Activated naive CD4-positive, alpha-beta T cell (primary cell): ENCODE data around the gene SRGAP2C.
"Not testable (repeated sequence)": the region's sequence is repeated elsewhere in the genome, so short reads cannot be mapped to it uniquely, and the experiment has no call there.

Experiments
- DNase-seq, 4 experiments: peaks; one replicate each; lab custom pipeline; 2025; lab: John Stamatoyannopoulos, UW

The SRGAP2C gene

DNA sequence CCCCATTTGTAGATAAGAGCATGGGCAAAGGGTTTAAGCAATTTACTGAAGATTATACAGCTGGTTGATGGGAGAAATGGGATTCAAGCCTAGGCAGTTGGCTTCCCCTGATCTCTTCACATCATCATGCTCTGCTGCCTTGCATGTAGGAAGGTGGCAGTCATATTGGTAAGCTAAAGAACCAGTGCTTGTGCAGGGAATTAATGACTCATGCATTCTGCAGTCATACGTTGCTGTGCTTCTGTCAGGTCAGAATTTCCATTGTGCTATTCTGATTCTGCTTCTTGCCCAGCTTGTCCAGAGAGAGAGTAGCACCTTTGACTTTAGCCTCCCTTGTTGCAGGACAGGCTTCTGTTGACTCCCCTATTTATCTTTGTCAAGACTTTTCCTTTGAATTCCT, 153.2 kb downstream of the SRGAP2C start:
- not testable (repeated sequence) for DNase-seq

DNA sequence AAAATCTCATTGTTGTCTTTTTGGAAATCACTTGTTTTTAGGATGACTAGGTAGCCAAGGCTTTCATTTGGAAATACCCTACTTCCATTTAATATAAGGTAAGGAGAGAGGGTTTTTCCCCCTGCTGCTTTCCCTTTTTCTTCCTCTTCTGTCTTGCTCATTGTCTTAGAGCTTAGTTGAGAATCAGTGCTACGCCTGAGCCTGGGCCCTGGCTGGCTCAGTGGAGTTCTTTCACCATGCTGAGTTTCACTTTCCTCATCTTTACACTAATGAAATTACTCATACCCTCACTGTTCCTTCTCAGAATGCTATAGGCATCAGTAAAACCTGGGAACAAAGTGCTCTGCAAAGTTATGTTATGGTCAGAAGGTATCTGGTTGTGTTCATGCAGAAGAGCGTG, 154.8 kb downstream of the SRGAP2C start:
- DNase-seq: not testable (repeated sequence)

DNA sequence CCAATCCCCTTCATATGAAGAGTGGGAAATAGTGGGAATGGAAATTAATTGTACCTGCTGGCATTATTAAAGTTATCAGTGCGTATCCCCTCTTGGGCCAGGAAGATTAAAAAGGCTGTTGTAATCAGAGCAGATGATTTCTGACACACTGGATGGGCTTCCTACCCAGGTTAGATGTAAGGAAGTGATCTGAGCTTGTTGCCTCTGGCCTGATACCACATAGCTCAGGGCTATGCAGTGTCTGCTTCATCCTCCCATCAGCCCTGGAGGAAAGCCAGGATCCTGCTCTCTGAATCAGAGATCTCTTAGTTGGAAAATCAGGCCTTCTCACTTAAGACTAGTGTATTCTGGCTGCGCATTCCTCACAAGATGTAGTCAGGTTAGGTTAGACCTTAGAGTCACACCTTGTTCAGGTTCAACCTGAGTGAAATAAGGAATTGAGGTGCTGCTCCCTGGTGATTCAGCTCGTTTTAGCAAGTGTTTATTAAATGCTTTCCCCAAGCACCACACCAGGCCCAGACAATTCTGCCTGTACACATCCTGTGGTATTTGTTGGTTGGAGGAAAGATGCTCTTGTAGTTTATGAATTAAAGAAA, 158.6 kb downstream of the SRGAP2C start:
- not testable (repeated sequence) for DNase-seq

DNA sequence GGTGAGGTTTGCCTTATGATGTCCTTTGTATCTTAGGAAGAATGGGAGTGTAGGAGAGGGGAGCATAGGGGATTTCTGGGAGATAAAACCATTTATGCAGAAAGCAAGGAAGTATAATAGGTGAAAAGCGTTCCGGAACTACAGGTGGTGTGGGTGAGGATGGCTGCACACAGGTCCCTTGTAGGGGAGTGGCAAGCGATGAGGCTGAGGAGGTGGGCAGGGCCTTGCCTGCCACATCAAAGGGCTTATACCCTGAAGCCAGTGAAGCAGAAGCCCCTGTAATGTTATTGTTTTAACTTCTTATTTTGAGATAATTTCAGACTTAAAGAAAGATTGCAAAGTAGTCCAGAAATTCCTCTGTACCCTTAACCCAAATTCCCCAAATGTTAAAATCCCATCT, 159.6 kb downstream of the SRGAP2C start:
- not testable (repeated sequence) for DNase-seq

DNA sequence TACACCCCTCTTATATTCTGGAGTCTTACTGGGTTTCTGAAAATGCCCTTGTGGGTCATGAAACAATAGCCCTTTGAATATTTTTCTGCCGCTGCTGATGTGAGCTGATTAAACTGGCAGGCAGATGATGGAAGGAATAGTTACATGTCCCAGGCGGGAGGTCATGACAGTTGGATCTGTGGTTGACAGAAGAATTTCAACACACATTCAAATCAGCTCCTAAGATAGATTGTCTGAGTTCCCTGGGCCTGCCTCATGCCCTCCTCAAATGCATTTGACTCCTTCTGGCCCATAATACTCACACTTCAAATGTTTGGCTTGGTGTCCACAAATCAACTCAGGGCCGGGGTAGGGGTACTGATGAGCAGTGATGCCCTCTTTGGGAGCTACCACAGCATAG, 161.9 kb downstream of the SRGAP2C start:
- not testable (repeated sequence) for DNase-seq

DNA sequence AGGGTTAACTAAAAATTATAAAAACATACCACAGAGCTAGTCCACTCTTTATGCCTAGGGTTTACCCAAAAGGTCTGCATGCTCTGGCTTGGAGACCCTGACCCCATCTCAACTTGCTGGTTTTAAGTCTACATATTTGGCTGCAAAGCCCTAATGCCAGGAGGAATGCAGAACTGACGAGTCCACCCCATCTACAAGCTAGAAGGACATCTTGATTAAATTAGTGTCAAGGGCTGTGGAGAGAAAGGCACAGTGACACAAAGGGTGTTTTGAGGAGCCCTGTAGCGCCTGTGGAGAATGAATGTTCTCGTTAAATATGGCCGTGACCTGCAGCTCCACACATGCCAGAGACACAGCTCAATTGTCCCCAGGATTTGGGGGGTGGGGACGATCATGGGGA, 162.7 kb downstream of the SRGAP2C start:
- not testable (repeated sequence) for DNase-seq

DNA sequence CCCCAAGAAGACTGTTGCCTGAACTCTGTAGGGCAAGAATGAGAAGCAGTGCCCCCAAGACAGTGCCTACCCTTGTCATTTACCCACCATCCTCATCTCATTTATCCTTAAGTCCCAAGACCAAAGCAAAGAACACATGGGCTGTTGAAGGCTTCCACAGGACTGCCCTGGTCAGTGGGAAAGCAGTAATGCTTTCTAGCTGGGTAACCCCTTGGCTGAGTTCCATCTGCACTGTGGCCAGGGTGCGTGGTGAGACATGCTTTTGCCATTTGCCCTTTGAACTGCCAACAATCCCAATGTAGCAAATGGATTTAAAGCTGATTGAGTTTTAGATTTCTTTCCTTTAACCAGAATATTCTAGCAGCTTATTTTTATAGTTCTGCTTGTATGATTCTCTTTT, 163.3 kb downstream of the SRGAP2C start:
- DNase-seq: not testable (repeated sequence)

DNA sequence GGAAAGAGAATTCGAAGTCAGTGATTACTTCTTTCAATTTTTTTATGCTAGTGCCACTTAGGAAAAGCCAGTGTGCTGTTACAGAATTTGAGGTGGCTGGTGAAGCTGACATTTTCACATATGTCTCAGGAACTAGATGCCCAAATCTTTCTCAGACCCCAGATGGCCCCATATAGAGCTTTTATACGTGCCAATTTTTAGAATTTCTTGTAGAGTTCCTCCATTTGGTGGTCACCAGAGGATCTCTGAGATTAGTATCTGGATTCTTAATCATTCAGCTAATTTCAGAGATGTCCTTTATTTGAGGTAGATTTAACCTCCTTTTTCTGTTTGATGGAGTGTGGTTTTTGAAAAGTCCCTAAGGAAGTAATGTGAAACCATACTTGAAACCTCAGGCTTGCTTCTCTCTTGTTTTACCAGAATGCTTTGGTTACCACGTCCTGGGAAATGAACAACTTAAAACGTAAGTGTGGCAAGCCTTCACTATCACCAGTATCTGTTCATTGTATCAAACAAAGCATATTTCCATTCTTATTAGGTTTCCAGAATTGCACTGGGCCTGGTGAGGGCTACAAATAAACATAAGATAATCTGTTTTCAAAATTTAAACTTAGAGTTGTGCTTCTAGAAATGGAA, 164.7 kb downstream of the SRGAP2C start:
- not testable (repeated sequence) for DNase-seq

DNA sequence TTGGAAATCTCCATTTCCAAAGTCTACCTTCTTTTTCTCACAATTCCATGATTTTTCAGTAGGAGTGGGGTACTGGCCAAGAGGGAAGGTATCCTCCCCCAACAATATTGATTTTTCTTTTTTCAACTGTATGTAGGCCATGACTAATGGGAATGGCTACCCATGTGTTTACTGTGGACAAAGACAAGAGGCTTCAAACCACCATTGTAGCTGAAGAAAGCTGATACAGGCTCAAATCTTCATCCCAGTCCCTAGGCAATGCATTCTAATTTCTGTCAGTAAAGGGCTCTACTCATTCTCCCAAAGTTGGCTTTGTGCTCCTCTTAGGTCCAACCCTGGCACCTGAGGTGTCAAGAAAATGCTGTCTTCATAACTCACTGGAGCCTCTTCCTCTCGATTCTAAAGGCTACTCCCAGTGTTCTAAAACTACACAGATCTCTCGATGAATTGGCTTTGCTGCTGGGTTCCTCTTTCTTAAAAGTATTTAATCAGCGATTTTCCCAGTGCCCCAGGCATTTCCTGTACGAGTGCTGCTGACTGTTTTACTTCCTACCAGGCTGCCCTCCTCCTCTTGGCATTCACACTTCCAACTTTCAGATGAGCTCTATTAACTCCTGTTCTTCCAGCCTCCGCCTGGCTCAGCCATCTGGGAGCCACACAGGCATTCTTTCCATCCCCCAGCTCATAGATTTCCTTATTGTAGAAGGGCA, 171.1 kb downstream of the SRGAP2C start:
- DNase-seq: not testable (repeated sequence)

DNA sequence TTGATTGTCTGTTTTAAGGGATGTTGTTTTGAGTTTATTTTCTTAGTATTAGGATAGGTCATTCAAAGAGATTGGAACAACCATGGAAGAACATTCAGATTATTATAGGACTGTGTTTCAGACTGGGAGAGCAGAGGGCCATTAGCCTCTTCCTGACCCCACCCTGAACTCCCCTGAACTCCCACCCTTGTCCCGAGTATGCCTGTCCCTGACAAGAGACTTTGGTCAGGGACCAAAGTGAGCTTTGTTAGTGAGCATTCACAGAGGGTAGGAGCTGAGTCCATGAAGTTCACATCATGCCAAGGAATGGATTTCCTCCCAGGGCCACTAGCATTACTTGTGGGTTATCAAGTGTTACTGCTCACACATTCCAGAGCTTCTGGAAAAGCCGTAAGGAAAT, 172.0 kb downstream of the SRGAP2C start:
- not testable (repeated sequence) for DNase-seq

DNA sequence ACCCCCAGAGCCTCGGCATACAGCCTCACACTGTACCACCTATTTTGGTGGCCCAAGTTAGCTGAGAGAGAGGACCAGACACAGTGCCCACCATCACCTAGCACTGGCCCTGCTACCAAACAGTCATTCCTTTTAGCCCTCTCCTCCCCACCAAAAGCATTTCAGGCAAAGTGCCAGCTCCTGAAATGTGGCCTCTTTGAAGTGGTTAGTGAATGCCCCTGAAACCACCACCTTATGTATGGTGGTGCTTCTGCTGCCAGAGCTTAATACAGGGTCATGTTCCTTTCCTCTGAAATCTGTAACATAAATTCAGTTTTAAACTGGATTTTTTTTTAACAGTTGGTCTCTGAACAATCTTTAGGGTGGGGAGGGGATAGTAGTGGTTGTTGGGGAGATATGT, 175.8 kb downstream of the SRGAP2C start:
- DNase-seq: not testable (repeated sequence)

DNA sequence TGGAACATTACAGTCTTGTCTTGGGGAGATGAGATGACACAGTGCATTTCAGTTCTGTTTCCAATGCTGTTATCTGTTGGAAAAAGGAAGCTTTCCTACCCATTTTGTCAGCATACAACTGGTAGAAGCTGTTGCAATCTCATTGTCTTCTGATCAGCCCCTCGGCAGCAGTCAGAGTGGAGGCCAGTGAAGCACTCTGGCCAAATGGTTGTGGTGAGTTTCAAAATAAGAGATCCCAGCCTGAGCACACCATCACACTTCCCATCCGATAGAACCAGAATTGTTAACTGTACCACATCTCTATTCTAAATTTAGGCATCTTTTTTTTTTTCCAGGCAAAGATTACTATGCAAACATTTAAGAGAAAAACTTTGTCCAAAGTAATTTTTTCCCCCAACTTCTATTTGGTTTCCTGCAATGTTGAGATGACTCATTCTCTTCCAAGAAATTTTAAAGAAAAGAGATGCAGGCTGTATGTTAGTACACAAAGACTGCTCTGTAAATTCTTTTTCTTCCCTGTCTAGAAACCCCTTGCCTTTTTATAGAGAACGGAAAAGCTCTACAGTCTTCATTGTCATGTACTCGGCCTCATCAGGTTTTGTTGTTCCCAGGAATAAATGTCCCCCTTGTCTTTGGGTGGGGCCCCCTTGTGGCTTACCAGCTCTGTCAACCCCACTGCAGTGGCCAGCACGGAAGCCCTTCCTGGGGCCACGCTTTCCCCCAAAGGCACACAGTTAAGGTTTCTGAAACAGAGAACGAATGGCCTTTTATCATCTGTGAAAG, 176.9 kb downstream of the SRGAP2C start:
- DNase-seq: not testable (repeated sequence)

DNA sequence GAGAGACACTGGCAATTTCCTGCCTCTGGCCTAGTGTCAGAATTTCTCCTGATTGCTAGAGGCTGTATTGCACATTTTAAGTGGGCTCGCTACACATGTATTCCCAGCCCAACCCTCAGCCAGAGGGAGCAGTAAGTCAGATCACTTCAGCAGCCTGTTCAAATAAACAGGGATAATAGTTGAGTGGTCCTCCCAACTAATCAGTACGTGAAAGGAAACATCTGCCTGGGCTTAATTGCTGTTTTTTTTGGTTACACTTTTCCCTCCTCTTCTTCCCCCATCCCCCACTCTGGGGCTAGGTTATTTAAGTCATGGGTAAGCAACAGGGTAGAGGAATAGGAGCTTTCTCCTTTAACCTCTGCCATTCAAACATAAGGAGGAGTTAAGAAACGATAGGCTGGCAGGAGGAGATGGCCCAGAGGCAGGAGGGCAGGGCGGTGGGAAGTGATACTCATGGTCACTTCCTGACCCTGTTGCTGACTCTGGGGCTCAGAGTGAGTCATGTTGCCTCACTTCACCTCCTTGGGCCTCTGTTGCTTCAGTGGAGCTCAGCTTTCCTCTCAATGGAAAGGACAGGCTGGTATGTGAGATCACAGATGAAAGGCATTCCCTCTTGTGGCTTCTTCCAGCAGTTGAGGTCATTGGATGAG, 177.6 kb downstream of the SRGAP2C start:
- DNase-seq: not testable (repeated sequence)

DNA sequence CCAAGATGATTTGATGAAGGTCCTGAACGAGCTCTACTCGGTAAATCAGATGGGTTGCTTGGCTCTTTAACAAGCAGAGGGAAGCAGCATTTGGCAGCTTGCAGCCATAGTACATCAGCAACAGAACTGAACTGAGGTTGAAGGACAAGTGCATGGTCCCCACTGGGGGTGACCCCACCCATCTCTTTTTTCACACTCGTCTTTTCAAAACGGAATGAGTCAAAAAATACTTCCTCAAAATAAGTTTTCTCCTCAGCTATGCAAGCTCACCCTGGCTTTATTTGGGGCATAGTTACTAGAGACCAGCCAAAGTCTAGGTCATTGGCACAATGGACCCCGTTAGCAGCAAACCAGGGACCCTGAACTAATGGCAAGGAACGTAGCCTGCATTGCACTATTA, 180.5 kb downstream of the SRGAP2C start:
- DNase-seq: not testable (repeated sequence)

DNA sequence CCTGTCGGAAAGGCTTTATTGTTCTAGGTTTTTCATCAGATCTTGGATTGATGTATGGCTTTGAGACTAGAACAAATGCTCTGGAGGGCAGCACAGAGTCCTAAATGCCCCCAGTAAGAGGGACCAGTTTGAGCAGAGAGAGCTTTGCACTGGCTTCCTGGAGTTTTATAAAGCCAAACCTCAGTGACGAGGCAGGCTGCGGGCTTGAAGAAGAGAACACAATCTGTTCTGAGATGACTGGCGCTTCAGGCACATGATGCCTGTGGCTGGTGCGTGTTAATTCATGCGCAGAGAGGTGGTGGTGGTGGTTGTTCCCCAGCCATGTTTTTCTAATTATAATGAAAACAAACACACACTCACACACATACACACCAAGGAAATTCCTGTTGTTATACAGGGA, 180.9 kb downstream of the SRGAP2C start:
- peak in 2 of 4 experiments; percentile 0 to 1 for DNase-seq

DNA sequence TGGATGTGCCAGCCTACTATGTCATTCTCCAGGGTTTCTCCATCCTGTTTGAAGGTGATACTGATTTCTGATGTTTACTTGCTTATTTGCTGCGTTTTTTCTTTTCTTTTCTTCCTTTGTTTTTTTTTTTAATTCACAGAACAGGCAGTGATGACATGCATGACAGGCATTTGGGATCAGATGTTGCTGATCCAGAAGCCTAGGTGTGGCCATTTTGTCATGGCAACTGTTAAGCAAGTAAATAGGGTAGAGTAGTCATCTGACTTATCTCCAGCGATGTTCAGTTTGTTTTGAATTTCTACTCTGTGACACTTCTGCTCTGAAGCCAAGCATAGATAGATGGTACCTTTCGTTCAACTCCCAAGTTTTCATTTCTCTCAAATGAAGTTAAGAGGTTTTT, 181.4 kb downstream of the SRGAP2C start:
- not testable (repeated sequence) for DNase-seq

DNA sequence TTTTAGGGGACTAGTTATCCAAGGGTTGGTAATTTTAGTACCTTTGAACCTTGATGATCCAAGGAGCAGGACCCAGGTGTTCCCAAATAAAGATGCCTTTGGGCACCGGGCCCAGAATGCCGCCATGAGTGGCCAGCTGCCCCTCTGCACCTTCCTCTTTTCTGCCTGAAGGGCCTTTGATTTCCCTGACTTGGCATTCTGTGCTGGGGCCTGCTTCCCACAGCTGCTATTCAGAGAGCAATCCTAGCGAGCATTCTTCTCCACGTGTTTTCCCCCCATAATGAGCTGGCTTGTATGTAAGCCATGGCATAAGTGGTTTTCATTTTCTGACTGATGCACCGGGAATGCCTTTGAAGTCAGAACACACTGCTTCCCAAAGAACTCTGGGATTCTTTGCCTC, 184.1 kb downstream of the SRGAP2C start:
- not testable (repeated sequence) for DNase-seq

DNA sequence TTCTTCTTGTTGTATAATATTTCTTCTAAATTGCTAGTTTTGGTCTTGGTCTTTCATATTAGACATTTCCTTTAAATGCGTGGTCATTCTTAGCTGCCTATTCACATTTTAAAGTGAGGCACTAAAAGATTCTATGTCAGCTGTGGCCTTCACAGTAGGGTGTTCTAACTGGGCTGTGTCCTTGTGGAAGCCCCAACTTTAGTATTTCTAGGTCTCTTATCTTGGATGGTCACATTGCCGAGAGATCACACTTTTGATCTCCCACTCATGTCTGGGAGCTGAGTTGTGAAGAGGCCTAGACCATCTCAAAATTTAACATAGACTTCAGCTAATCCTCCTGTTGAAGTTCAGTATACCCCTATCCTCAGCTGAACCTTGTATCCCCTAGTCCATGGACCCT, 185.2 kb downstream of the SRGAP2C start:
- not testable (repeated sequence) for DNase-seq

DNA sequence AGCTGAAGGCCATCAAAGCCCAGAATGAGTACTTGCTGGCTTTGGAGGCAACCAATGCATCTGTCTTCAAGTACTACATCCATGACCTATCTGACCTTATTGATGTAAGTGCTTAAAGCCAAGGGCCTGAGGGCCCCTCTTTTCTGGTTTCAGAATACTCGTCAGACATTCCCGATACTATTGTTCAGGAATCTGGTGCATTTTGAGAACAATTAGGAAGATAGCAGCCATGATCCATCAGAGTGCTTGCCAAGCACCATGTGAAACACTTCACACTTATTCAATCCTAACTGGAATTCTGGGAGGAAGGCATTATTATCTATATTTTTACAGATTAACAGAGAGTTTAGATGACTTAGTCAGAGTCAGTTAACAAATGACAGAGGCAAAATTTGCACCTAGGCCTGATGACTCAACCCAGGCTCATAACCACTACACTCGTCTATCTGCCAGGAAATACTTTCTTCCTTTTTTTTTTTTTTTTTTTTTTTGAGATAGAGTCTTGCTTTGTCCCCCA, 190.1 kb downstream of the SRGAP2C start:
- DNase-seq: not testable (repeated sequence)

DNA sequence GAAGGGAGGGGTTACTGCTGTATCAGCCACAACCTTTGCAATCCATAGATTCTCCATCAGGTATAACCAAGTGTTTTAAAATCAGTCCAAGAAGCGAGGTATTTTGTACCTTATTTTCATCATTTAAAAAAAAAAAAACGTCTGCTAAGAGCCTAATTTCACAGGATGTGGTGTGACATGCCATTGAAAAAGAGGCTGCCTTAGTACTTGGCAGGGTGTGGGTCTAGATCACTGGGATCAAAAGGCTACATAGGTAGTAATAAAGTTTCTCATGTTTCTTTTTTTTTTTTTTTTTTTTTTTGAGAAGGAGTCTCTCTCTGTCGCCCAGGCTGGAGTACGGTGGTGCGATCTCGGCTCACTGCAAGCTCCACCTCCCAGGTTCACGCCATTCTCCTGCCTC, 192.2 kb downstream of the SRGAP2C start:
- DNase-seq: not testable (repeated sequence)

DNA sequence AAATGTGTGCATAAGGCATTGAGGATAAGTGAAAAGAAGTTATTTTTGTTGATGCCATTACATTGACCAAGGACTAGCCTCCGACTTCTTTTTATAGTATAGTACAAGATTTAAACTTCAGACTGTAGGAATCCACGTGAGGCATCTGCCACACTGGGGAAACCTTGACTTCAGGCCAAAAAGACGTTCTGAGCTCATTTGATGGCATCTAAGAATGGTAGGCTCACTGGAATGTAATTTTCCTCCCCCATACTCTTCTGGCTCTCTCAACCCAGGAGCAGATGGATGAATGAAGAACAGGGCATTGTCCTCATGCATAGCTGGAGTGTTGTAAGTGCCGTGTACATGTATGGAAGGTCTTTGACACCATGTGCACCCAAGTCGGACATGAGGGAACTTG, 194.0 kb downstream of the SRGAP2C start:
- DNase-seq: not testable (repeated sequence)

DNA sequence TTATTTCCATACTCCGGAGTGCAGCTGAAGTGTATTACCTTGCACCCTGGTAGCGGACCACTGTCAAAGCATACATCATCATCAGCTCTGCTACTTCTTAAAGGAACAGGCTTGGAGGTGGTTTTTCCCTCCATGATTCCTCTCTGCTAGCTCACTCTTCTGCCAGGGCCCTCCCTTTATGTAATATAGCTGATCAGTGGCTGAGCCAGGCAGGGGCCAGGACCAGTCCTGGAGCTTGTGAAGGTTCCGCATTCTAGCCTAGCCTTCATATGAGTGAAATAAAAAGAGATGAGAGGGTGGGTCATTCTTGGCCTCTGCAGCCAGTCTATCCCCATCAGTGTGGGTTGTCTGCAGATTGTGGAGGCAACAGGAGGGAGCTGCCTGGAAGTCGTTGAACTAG, 200.0 kb downstream of the SRGAP2C start:
- DNase-seq: not testable (repeated sequence)
